NCI-H1694 treated with DMSO at 0.1 percent for 48 hours (cell line): Measurements from ENCODE around the gene PSMG3.

Experiments
- DNase-seq: peaks from one replicate; lab custom pipeline; 2025; lab: John Stamatoyannopoulos, UW

Gene PSMG3

GRCh38 chr7:1558181-1558811, 11.5 kb downstream of the PSMG3 start:
- DNase-seq: peak; percentile 4

GRCh38 chr7:1557771-1558170, 12.1 kb downstream of the PSMG3 start:
- DNase-seq: no peak

DNA sequence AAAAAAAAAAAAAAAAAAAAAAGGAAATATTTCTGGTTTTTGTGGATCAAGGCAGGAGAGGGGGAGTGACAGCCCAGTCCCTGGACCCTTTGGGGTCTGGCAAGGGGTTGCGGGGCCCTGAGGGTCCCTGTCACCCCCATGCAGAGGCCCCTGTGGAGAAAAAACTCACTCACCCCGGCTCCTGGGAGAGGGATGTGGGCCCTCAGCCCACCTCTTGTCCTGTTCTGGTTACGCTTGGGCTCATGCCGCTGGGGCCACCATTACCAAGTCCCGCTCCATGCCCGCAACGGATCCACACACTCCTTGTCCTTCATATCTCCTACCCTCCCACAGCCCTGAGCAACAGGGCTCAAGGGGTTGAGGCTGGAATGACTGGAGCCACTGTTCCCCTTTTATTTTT, 12.8 kb downstream of the PSMG3 start:
- no peak for DNase-seq

- DNase-seq: peak; percentile 70
Observed at GRCh38 chr7:1555813-1556543, 13.9 kb downstream of the PSMG3 start, which contains the start of gene TMEM184A. Gene TMEM184A (minus strand): TSS chr7:1556205. CDS start chr7:1555484, 721 bp downstream.

GRCh38 chr7:1555046-1555812, 14.6 kb downstream of the PSMG3 start:
- no peak for DNase-seq

DNA sequence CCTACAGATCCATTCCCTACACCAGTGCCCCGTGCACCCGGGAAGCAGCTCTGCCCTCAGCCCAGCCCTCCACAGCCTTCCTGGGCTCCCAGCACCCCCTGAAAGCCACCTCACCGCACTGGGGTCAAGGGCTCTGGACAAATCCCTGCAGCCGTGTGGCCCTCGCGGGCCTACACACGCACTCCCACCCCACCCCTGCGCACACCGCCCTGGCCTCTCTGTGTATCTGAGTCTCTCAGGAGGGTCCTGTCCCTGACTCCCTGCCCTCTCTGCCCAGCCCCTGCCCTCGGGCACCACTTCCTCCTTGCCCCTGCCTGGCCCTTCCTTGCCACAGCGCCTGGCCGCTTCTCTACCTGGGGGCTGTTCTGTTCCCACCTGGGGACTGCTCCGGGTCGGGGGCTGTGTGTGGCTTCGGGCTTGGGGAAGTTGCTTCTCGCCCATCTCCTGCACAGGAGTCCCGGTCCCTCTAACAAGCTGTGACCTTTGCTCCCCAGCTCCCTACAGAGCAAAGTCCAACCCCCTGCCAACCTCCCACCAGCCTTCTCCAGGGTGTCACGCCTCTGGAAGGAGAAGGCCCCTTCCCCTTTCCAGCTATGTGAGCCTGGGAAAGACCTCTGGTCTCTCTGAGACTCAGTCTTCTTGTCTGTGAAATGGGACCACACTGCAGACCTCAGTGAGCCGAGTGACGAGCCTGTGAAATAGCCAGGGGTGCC, 15.3 kb downstream of the PSMG3 start:
- DNase-seq: no peak

- no peak for DNase-seq
Observed at GRCh38 chr7:1553512-1554210, 16.2 kb downstream of the PSMG3 start.

- no peak for DNase-seq
Observed at GRCh38 chr7:1552200-1552599, 17.6 kb downstream of the PSMG3 start.

GRCh38 chr7:1550846-1551155, 19.0 kb downstream of the PSMG3 start:
- no peak for DNase-seq

DNA sequence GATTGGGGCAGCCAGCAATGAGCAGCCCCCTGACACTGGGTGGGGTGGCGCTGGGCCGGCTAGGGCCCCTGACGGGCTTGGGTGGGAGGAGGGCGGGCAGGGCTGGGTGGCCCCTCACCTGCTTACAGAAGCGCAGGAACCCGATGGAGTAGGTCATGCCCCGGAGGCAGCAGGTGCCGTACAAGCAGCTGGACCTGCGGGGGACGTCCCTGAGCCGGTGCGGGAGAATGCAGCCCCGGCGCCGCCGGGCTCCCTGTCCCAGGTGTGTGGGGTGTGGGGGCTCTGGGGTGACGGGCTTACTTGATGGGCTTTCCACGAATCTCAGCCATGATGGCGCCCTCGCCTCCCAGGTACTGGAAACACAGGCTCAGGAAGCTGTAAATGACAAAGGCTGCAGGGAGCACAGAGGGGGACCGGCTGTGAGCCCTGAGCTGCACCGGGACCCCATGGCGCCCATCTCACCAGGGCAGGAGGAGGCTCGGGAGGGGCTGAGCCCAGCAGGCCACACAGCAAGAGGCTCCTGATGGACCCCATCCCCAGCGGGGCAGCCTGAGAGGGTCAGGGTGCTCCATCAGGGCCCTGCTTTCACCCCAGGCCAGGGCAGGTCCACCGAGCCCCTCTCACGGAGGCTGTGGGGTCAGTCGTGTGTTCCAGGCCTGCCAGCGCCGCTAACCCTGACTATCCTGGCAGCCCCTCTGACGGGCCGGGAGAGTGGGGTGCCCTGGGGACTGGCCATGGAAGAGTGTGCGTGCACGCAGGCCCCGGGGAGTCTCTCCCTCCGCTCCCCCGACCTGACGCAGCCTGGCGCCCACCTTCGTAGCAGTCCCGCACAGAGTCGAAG, 19.6 kb downstream of the PSMG3 start:
- DNase-seq: no peak

DNA sequence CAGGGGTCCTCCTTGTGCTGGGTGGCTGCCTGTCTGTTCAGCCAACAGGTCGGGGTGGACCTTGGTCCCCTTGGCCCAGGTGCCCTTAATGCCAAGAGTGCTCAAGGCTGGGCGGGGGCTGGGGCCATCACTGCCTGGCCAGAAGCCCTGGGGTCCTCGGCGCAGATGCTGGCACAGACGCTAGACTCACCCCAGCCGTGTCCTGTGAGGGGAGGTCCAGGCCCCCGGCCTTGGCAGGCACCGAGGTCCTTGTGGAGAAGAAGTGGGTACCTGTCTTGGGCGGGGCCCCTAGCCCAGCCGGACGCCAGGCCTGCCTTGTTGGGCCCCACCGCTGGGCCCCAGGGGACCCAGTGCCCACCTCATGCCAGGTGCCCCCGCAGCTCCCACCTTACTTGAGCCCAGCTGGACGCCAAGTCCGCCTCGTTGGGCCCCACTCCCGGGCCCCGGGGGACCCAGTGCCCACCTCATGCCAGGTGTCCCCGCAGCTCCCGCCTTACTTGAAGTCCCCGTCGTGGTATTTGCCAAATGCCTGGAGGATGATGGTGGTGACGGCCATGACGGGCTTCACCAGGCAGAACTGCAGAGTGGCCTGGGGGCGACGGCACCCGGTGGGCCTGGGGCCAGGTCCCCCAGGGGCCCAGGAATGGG, 20.4 kb downstream of the PSMG3 start:
- DNase-seq: no peak

DNA sequence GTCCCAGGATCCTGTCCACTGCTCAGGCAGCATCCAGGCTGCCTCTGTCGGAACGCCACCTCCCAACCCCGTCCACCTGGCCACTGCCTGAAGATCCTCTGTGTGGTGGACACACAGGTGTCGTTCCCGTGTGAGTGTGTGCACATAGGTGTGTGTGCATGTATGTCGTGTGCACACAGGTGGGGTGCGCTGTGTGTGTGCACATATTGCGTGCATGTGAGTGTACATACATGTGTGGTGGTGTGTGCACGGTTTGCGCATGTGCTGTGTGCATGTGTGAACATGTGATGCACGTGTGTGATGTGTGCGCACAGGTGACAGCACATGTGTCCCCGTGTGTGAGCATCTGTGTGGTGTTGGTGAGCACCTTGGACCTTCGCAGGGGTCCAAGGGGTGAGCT, 20.9 kb downstream of the PSMG3 start:
- DNase-seq: no peak

DNA sequence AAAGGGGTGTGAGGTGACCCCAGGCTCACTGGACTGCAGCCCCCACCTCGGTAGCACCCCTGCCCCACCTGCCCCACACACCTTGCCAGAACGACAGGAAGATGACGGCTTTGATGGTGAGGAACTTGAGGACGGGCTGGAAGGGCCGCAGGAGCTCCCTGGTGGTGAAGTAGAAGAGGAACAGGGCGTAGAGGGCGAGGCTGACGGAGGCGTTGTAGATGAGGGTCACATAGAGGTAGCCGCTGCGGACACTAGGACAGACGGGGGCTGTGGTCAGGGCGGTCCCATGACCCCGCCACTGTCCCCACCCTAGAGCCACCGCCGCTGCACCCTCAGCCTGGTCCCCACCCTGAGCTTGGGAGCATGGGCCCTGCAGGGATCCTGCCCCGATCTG, 21.4 kb downstream of the PSMG3 start:
- no peak for DNase-seq

DNA sequence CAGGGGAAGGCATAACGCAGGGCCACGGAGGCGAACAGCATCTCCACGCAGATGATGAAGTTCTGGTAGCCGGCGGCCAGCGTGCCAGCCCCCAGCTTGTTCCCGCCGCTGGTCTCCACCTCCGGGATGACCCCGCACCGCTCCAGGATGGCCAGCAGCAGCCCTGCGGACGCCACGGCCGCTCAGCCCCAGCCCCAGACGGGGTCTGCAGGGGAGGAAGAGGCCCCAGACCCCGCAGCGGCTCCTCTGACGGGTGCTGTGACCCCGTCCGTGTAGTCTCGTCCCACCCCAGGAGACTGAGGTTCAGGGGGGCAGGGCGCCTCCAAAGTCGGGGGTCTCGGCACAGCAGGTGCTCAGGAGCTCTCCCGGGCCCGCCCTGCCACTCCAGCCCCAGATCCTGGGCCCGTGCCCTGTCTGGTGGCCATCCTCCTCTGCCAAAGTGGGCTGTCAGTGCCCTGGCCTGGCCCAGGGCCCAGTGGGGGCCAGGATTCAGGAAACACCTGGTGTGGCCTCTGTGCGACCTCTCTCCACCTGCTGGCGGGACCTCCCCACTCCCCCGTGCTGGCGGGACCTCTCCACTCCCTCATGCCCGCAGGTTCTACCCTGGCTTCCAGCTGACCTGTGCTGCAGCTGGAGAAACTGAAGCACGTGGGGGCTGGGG, 21.9 kb downstream of the PSMG3 start:
- no peak for DNase-seq

- DNase-seq: no peak
Observed at GRCh38 chr7:1546909-1547776, 22.7 kb downstream of the PSMG3 start.

DNA sequence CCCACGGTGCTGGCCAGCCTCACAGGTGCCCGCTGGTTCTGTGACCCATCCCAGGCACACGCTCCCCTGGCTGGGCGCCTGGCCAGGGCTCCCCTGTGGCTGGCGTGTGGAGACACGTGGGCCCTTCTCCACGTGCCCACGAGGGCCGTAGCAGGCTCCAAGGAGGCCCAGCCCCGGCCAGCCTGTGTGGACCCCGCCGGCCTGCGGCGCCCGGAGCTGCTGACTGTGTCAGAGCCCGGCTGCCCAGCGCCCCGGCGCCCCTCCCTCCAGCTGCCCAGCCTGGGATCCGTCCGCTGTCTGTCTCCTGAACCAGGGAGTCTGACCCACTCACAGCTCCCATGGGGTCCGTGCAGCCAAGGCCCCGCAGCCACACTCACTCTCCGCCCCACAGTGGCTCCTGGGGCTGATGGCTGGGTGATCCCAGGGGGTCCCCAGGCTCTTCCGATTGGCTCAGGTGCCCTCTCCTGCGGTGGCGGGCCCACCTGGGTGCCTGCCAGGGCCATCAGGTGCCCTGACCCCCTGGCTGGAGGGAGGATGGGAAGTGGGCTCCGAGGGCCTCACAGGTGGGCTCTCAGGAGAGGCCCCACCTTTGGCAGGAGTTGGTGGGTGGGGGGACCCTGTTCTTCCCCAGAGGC, 23.4 kb downstream of the PSMG3 start:
- DNase-seq: no peak

GRCh38 chr7:1545417-1546246, 24.2 kb downstream of the PSMG3 start:
- DNase-seq: no peak
